ENCODE measurements around the gene DPP10.
A peak's percentile ranks its signal among the peaks of the same experiment; 100 is the strongest.
"Not testable (repeated sequence)": the region's sequence is repeated elsewhere in the genome, so short reads cannot be mapped to it uniquely, and the experiment has no call there.

DPP10 gene

GRCh38 chr2:115034801-115035200, 592.4 kb downstream of the DPP10 start:
- no peak for DNase-seq

GRCh38 chr2:115036818-115037217, 594.4 kb downstream of the DPP10 start:
- no peak for DNase-seq

DNA sequence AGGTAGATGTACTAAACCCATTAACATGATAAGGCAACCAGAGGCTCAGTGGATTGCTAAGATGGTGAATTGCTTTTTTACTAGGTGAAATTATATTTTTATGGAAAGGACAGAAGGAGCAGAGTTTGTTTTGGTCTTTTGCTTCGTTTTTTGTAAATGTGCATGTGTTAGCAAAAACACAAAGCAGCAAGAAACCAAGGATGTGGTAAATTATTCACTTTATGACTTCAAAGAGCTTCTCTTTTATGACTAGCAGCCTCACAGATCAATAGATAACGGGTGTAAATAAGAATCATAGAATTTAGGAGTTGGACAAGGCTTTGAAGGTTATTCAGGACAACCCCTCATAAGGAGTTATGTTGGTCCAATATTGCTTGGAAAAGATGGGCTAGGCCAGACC, 615.0 kb downstream of the DPP10 start:
- no peak for DNase-seq

DNA sequence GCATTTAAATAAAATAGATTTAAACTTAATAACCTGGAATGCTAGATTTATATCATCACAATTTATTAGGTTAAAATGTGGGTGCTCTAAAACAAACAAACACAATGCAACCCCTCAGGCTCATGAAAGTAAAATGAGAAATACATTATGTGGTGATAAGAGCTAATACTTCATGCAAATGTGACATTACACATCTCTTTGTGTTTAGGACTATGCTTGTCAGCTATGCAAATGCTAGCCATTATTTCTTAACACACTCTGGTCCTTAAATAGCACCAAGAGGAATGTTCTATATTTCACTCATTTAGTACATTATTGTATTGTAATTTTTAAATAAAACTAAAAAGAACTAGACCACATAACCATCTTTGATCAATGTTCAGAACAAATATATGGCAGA, 627.6 kb downstream of the DPP10 start:
- no peak for DNase-seq

DNA sequence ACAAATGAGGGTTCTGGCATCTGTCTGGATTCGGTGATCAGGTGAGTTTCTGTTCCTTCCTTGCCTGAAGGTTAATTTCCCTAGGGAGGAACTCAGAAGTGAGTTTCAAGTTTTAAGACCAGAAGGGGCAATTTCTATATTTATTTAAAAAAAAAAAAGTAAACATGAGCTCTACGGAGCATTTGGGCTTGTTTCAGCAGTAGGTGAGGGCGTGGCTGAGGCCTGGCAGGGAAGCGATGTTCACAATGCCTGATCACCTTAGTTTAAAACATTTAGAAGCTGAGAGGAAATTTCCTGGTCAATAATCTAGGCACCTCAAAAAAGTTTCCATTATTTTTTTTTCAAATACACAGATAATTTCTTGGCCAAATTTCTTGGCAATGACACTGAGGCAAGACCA, 629.1 kb downstream of the DPP10 start:
- no peak for DNase-seq

GRCh38 chr2:115075800-115076199, 633.4 kb downstream of the DPP10 start:
- DNase-seq: no peak

DNA sequence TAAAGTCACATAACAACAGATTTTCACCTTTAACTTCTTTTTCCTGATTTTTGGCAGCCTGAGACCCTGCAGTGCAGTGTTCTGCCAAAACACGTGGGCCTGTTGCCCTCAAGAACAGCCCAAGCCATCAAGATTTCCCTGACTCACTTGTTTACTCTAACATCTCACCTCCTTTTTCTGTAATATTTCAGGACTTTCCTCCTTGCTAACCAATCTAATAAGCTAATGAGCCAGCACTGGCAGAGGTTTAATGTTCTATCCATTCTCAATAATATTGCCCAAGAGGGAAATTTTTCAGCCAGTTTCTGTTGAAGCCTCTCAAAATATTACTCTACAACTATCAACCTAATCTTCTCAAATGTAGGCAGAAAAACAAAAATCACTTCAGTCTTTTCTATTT, 635.2 kb downstream of the DPP10 start:
- DNase-seq: no peak

GRCh38 chr2:115083225-115083624, 640.8 kb downstream of the DPP10 start:
- DNase-seq: peak; percentile 35

GRCh38 chr2:115083711-115084110, 641.3 kb downstream of the DPP10 start:
- DNase-seq: no peak

DNA sequence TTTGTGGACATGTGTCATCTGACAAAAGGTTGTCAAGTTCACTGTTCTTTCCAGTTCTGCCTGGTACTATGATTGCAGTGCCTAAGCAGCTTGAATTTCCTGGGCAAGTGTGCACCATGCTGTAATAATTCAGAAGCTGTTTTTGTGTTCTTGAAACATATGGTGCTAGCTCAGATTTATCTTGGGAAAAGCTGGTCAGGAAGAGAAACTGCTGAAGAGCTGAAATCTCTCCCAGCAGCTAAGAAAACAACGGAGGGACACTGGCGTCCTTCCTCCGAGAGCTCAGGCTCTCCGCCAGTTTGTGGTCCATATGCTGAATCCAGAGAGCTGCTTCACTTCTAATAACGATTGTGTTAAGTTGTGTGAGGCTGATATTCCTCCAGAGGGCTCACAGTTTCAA, 642.0 kb downstream of the DPP10 start:
- DNase-seq: peak; percentile 31

- not testable (repeated sequence) for DNase-seq
Observed at GRCh38 chr2:115086051-115086620, 643.7 kb downstream of the DPP10 start.

DNA sequence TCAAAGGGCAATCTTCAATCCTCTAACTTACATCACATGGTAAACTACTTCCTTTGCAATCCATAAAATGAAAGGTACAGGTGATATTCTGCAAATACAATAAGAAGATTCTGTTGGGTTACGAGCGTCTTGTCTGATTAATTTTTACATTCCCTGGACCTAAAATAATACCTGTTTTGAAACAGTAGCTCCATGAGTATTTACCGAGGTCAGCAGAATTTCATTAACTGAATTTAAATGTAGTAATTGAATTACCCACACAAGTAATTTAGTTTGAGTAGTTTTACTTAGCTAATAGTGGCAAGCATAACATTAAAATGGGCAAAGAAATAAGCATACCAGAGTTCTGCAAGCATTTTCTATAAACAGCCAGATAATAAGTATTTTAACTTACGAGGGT, 652.0 kb downstream of the DPP10 start:
- DNase-seq: no peak

DNA sequence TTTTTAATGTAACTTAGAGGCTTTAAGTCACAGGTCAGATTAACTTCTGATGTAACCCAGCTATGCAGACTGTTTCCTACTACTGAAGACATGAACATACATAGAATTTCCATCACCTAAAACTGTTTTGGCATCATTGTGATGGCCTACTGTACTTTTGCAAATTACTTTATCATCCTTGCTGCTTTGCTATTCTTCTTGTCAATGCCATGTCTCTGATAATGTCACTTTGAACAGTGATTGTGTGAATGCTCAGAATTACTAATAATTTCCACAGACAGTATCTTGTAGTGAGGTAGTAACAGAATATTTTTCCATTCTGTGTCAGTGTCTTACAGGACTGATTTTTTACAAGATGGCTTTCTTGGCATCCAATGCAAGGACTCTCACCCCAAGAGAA, 663.5 kb downstream of the DPP10 start:
- no peak for DNase-seq

DNA sequence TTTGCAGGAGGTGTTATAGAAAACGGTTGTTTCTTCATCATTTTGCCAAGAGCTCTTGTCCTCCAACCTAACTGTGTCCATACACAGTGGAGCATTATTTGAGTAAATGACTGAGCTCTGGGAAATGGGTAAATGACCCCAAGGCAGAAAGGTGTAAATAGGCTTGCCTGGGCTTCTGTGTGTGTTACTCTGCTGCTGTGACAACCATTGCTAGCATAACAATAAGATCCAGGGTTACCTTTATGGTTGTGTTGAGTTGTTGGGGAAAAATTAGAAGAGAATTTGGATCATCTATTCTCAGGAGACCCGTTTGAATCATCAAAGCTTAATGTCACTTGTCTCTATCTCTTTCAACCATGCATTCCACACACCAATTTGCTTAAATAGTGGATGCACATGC, 672.7 kb downstream of the DPP10 start:
- no peak for DNase-seq

- DNase-seq: no peak
Observed at GRCh38 chr2:115118306-115118705, 675.9 kb downstream of the DPP10 start.

- no peak for DNase-seq
Observed at GRCh38 chr2:115119086-115119485, 676.6 kb downstream of the DPP10 start.

DNA sequence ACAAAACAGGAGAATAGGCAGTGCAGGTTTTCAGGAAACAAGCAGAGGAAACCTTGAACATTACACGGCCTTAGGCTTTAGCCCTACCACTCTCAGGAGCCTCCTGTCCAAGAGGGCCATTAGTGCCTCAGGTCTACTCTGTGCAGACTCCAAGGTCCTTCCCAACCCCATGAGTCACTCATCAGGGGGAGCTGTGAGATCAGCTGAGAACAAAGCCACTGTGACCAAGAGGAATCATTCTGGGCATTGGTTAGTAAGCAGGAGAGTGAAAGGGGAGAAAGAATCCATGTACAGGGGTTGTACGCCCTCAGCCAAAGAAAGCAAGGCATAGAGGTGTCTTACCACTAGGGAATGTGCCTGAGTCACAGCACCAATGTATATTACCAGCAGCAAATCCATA, 680.3 kb downstream of the DPP10 start:
- no peak for DNase-seq

DNA sequence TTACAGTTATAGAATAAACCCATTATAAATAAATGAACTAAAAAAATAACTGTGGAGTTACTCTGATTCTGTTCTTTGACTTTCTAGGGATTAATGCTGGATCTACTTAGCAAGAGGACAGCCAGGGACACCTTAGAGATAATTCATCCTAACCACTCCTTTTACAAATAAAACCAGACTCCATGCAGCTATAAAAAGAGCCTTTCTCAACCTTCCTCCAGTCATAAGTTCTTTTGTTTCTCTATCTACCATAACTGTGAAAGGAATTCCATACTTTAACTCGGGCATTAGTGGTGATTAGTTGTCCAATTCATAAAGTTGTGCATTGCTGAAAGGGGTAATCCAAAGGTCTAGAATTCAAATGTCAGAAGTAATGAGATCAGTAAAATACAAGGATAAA, 682.4 kb downstream of the DPP10 start:
- DNase-seq: no peak

DNA sequence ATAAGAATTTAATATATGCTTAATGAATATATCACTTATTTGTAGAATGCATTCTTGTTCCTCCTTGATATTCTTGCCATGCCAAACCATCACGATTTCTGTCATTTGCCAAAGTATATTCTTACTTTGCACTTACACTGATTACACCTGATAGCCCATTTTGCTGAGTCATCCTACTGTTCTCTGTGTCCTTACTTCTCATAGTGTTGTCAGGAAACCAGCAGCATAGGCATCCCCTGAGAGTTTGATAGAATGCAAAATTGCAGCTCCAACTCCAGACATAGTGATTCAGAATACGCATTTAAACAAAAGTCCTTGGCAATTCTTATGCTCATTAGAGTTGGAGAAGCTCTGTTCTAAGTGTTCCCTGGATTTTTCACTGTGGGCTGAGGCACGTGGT, 687.1 kb downstream of the DPP10 start:
- no peak for DNase-seq

GRCh38 chr2:115160531-115161080, 718.2 kb downstream of the DPP10 start:
- no peak for DNase-seq

DNA sequence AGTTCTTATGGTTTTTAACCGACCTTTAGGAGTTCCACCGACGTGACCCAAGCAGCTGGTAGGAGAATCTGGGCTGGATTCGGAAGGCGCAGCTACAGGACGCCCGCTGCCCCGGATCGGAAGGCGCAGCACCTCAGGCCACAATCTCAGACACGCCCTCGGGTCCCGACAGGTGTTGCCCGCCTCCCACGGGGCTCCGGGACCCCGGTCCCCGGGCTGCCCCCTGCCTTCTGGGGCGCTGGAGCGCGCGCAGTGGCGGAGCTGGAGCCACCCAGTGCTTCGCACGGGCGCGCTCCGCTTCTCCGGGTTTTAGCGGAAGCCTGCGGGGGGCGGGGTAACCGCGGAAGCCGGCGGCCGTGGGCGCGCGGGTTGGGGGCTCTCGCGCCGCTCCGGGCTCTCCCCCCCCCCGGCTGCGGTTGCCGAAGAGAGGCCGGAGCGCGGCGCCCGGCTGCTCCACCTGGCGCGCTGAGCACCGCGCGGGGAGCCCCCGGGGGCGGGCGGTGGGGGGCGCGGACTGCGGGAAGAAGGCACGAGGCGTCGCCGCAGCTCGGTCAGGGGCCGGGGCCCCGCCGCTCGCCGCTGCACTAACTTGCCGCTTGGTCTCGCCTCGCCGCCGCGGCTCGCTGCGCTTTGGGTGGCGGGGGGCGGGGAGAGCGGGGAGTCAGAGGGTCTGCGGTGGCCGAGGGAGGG, 718.8 kb downstream of the DPP10 start:
- peak; percentile 19 for DNase-seq

DNA sequence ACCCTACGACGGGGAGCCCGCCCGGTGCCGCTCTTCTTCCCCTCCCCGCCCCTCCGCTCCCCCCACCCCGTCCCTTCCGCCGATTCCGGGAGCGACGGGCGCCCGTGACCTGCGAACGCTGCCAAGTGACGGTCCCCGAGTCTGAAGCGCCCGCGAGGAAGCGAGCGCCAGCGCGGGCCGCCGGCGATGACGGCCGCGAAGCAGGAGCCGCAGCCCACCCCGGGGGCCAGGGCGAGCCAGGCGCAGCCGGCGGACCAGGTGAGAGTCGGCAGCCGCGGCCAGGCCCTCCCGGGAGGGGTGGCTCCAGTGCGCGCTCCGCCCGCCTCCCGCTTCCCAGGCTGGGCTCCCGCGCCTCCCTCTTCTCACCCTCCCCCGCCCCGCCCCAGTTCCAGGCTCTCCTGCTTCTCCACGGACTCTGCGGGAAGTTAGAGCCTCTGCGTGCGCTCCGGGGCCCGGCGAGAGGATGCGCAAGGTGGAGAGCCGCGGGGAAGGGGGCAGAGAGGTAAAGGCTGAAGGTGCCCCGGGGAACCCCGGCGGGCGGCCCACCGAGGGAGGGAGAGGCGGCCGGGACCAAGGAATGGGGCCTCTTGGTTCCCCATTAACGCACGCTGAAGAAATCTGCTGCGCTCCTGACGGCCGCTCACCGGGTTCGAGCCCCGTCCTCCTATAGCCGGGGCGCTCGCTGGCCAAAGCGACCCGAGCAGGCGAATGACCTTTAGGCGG, 719.5 kb downstream of the DPP10 start:
- peak; percentile 35 for DNase-seq

DNA sequence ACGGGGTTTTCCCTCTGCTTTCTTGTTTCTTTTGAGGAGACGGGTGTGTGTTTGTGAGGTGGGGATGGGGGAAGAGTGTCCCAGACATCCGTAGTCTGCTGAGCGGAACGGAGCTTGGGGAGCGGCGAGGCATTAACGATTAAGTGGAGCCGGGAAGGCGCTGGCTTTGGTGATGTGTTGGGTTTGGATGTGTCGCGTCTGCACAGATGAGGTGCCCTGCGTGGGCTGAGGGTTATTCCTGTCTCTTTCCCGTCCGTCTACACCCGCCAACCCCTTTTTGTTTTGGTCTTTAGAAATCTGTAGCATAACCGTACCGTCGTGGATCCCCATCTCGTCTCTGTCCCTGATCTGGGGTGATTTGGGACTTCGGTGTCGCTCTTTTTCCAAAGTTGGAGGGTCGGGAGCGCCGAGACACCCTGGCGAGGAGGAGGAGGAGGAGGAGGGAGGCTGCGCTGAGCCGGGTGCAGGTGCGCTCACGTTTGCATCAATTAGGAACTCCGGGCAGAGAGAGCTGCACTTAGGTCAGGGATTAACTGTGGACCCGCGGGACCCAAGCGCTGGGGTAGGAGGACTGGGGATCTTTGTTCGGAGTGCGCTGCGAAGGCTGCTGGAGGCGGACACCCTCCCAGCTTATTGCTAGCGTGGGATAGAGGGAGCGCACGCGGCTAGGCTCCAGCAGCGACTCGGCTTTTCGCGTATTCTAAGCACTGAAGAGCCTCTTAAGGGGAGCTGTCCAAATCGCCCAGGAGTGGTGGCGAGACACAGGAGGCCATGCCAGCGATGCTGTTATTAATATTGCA, 720.3 kb downstream of the DPP10 start:
- DNase-seq: no peak

Measured in NCI-H1694 (cell line).